ENCODE measurements around the gene ERN1. TPM values are rescaled to one million over a fixed set of nuclear protein-coding genes. Genes with fewer than 3 reads are reported as not detected.

Gene ERN1
- total and polyA plus RNA-seq, 2 of the 13 experiments (the other 11 are each of a cell fraction or from before 2014, with no cell fraction given), result 6.0 to 12.7 TPM

GRCh38 chr17:64007838-64008282 is 122.1 kb downstream of the ERN1 start (continued):
- TF ChIP-seq SOX5 (CRISPR knock-in tag; IDR thresholded peaks at IDR 0.05; ENCODE audit: borderline replicate concordance) (peak; percentile 31; the same call in 1 of the 2 replicates), ZNF879 (CRISPR knock-in tag; IDR thresholded peaks at IDR 0.05) (no peak), SMAD3 (CRISPR knock-in tag; IDR thresholded peaks at IDR 0.05) (no peak), ZFY (CRISPR knock-in tag; IDR thresholded peaks at IDR 0.05) (no peak), ZNF781 (CRISPR knock-in tag; IDR thresholded peaks at IDR 0.05; ENCODE audit: borderline replicate concordance, not compliant biosample characterization) (no peak), ZNF780A (CRISPR knock-in tag; IDR thresholded peaks at IDR 0.05) (no peak), HNRNPH1 (optimal IDR thresholded peaks at IDR 0.05; ENCODE audit: low read depth, low read length) (no peak), DRAP1 (CRISPR knock-in tag; IDR thresholded peaks at IDR 0.05) (peak; percentile 28; the same call in 1 of the 2 replicates), HDAC1 (CRISPR knock-in tag; IDR thresholded peaks at IDR 0.05) (peak; percentile 13; the same call in 1 of the 2 replicates), PITX1 (CRISPR knock-in tag; IDR thresholded peaks at IDR 0.05) (peak; percentile 71), ZKSCAN8 (CRISPR knock-in tag; IDR thresholded peaks at IDR 0.05; ENCODE audit: borderline replicate concordance) (no peak), ZNF180 (CRISPR knock-in tag; IDR thresholded peaks at IDR 0.05; ENCODE audit: borderline replicate concordance, low read depth) (no peak), RFX1 (IDR thresholded peaks at IDR 0.05) (no peak), TEAD3 (CRISPR knock-in tag; optimal IDR thresholded peaks at IDR 0.05; ENCODE audit: borderline replicate concordance) (peak; percentile 51), CBX5 (CRISPR knock-in tag; IDR thresholded peaks at IDR 0.05; ENCODE audit: borderline replicate concordance) (no peak), ZNF605 (CRISPR knock-in tag; IDR thresholded peaks at IDR 0.05) (0 out of 2 replicates have a peak, but pooled peaks have one; percentile 16), TFE3 (CRISPR knock-in tag; IDR thresholded peaks at IDR 0.05) (no peak), ZIK1 (CRISPR knock-in tag; IDR thresholded peaks at IDR 0.05; ENCODE audit: borderline replicate concordance, low read depth) (no peak), TSC22D2 (CRISPR knock-in tag; IDR thresholded peaks at IDR 0.05; ENCODE audit: borderline replicate concordance) (no peak), FOXA3 (CRISPR knock-in tag; IDR thresholded peaks at IDR 0.05) (peak; percentile 62), SNRNP70 (IDR thresholded peaks at IDR 0.05; ENCODE audit: low read depth, low read length) (no peak), ZBTB25 (CRISPR knock-in tag; IDR thresholded peaks at IDR 0.05) (no peak)
- TF ChIP-seq, protein P1, sequence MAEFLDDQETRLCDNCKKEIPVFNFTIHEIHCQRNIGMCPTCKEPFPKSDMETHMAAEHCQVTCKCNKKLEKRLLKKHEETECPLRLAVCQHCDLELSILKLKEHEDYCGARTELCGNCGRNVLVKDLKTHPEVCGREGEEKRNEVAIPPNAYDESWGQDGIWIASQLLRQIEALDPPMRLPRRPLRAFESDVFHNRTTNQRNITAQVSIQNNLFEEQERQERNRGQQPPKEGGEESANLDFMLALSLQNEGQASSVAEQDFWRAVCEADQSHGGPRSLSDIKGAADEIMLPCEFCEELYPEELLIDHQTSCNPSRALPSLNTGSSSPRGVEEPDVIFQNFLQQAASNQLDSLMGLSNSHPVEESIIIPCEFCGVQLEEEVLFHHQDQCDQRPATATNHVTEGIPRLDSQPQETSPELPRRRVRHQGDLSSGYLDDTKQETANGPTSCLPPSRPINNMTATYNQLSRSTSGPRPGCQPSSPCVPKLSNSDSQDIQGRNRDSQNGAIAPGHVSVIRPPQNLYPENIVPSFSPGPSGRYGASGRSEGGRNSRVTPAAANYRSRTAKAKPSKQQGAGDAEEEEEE (CRISPR knock-in tag; IDR thresholded peaks at IDR 0.05; ENCODE audit: borderline replicate concordance), result no peak
- TF ChIP-seq, protein P2, sequence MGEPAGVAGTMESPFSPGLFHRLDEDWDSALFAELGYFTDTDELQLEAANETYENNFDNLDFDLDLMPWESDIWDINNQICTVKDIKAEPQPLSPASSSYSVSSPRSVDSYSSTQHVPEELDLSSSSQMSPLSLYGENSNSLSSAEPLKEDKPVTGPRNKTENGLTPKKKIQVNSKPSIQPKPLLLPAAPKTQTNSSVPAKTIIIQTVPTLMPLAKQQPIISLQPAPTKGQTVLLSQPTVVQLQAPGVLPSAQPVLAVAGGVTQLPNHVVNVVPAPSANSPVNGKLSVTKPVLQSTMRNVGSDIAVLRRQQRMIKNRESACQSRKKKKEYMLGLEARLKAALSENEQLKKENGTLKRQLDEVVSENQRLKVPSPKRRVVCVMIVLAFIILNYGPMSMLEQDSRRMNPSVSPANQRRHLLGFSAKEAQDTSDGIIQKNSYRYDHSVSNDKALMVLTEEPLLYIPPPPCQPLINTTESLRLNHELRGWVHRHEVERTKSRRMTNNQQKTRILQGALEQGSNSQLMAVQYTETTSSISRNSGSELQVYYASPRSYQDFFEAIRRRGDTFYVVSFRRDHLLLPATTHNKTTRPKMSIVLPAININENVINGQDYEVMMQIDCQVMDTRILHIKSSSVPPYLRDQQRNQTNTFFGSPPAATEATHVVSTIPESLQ (CRISPR knock-in tag; conservative IDR thresholded peaks at IDR 0.05), result no peak

Measured in HepG2 (cell line).